Measurements from ENCODE around the gene HNRNPR. TPM values are rescaled to one million over a fixed set of nuclear protein-coding genes. Genes with fewer than 3 reads are reported as not detected.
"Not testable (repeated sequence)": the region's sequence is repeated elsewhere in the genome, so short reads cannot be mapped to it uniquely, and the experiment has no call there.

HNRNPR gene
- total RNA-seq, 1 donor from 2014 or later = 64.3 TPM

- Histone ChIP-seq H3K9me3 (no peaks in the 10 kb centered on the region), H3K27me3 (no peaks in the 10 kb centered on the region), H3K4me1 (peaks cover 20% of the 10 kb centered on the region), H3K4me3 (no peak overlapping the region), H3K36me3 (peaks cover 4 to 38% of the 10 kb centered on the region in 2 donors), H3K27ac (no peak overlapping the region)
- no peak for DNase-seq (ENCODE audit: extremely low spot score in 2 of 2)
- TF ChIP-seq CTCF (IDR thresholded peaks at IDR 0.05) (no peak), POLR2AphosphoS5 (IDR thresholded peaks at IDR 0.05; ENCODE audit: insufficient read depth in 1 of 2, low read depth in 1 of 2) (no peak), POLR2A (IDR thresholded peaks at IDR 0.05) (no peak)
- intact Hi-C loops (cut with DNase I) = no loop called here
Observed at GRCh38 chr1:23325393-23325792, 18.7 kb downstream of the HNRNPR start.

- DNase-seq (ENCODE audit: extremely low spot score in 2 of 2) = no peak
- intact Hi-C loops (cut with DNase I) = loop anchor here (1.0 kb wide), 1 partner anchor 9 kb away; no protein-coding TSS in a partner anchor
- TF ChIP-seq POLR2AphosphoS5 (IDR thresholded peaks at IDR 0.05; ENCODE audit: insufficient read depth in 1 of 2, low read depth in 1 of 2) (no peak), CTCF (IDR thresholded peaks at IDR 0.05) (no peak), POLR2A (IDR thresholded peaks at IDR 0.05) (no peak)
Observed at GRCh38 chr1:23322770-23323169, 21.3 kb downstream of the HNRNPR start.

GRCh38 chr1:23310280-23310679 lies 33.8 kb downstream of the HNRNPR start:
- H3K4me3 ChIP-seq; H3K9me3 ChIP-seq; H3K4me1 ChIP-seq; H3K27me3 ChIP-seq; DNase-seq (ENCODE audit: extremely low spot score in 2 of 2); H3K27ac ChIP-seq; intact Hi-C loops (cut with DNase I): not testable (repeated sequence)
- peaks cover 0 to 49% of the 10 kb centered on the region in 2 donors for H3K36me3 ChIP-seq

More at GRCh38 chr1:23322770-23323169, 21.3 kb downstream of the HNRNPR start:
- Histone ChIP-seq H3K9me3 (no peaks in the 10 kb centered on the region), H3K36me3 (peaks cover 0 to 44% of the 10 kb centered on the region in 2 donors), H3K27ac (no peak overlapping the region), H3K27me3 (no peaks in the 10 kb centered on the region), H3K4me1 (no peaks in the 10 kb centered on the region), H3K4me3 (no peak overlapping the region)

GRCh38 chr1:23304140-23304620 lies 39.9 kb downstream of the HNRNPR start:
- DNase-seq (ENCODE audit: extremely low spot score in 2 of 2) = no peak
- H3K27ac ChIP-seq = no peak overlapping the region
- H3K27me3 ChIP-seq = no peaks in the 10 kb centered on the region
- H3K4me3 ChIP-seq = no peak overlapping the region
- intact Hi-C loops (cut with DNase I) = no loop called here
- peaks cover 0 to 48% of the 10 kb centered on the region in 2 donors for H3K36me3 ChIP-seq
- no peak for TF ChIP-seq POLR2AphosphoS5 (IDR thresholded peaks at IDR 0.05; ENCODE audit: insufficient read depth in 1 of 2, low read depth in 1 of 2)
- TF ChIP-seq CTCF (IDR thresholded peaks at IDR 0.05) = no peak
- TF ChIP-seq POLR2A (IDR thresholded peaks at IDR 0.05) = no peak
- no peaks in the 10 kb centered on the region for H3K9me3 ChIP-seq
- no peaks in the 10 kb centered on the region for H3K4me1 ChIP-seq

GRCh38 chr1:23303524-23303923 lies 40.6 kb downstream of the HNRNPR start:
- DNase-seq (ENCODE audit: extremely low spot score in 2 of 2) = no peak
- no peak for TF ChIP-seq POLR2AphosphoS5 (IDR thresholded peaks at IDR 0.05; ENCODE audit: insufficient read depth in 1 of 2, low read depth in 1 of 2)
- no peak for TF ChIP-seq CTCF (IDR thresholded peaks at IDR 0.05)
- no peak for TF ChIP-seq POLR2A (IDR thresholded peaks at IDR 0.05)
- intact Hi-C loops (cut with DNase I) = no loop called here
- no peaks in the 10 kb centered on the region for H3K27me3 ChIP-seq
- H3K27ac ChIP-seq = no peak overlapping the region
- H3K4me1 ChIP-seq = no peaks in the 10 kb centered on the region
- H3K36me3 ChIP-seq = peaks cover 0 to 48% of the 10 kb centered on the region in 2 donors
- no peak overlapping the region for H3K4me3 ChIP-seq
- H3K9me3 ChIP-seq = no peaks in the 10 kb centered on the region
